SK-N-SH (cell line): ENCODE results near the gene HMGCL.
"Not testable (repeated sequence)": the region's sequence is repeated elsewhere in the genome, so short reads cannot be mapped to it uniquely, and the experiment has no call there.

Experiments used
- CTCF ChIP-seq: fragments of 200-600 bp; sonication (generic); IDR thresholded peaks from 2 replicates; pipeline ENCODE4 v1.6.1; 2017; ENCODE audit warnings: antibody characterized with exemption, mild to moderate bottlenecking, moderate library complexity
- ELF1 ChIP-seq: IDR thresholded peaks from 2 replicates; pipeline ENCODE4 v1.4.0; 2012
- EZH2phosphoT487 ChIP-seq: fragments of 200-600 bp; sonication (generic); IDR thresholded peaks from 2 replicates; pipeline ENCODE4 v1.6.1; 2017; ENCODE audit warnings: low read depth, mixed run types, mild to moderate bottlenecking, antibody characterized with exemption, moderate library complexity, borderline replicate concordance
- FOXJ3 ChIP-seq: sonication (generic); formaldehyde crosslinking; IDR thresholded peaks from 2 replicates; pipeline ENCODE4 v1.5.1; 2020; ENCODE audit warnings: mild to moderate bottlenecking, missing genetic modification reagents
- POLR2AphosphoS5 ChIP-seq: IDR thresholded peaks from 2 replicates; pipeline ENCODE4 v1.6.1; 2012; ENCODE audit warnings: low read depth, low read length
- RAD21 ChIP-seq: IDR thresholded peaks from 2 replicates; pipeline ENCODE4 v1.6.1; 2012; ENCODE audit warnings: mild to moderate bottlenecking, low read length
- REST ChIP-seq: IDR thresholded peaks from 2 replicates; pipeline ENCODE4 v1.6.1; 2012; ENCODE audit warnings: mild to moderate bottlenecking, low read depth, low read length, moderate library complexity
- SIN3A ChIP-seq: IDR thresholded peaks from 2 replicates; pipeline ENCODE4 v1.6.1; 2012; ENCODE audit warnings: low read depth, mild to moderate bottlenecking, low read length, moderate library complexity, borderline replicate concordance
- SMC3 ChIP-seq: IDR thresholded peaks from 2 replicates; pipeline ENCODE4 v1.6.1; 2012; ENCODE audit warnings: low read depth, low read length, improper control_type of control experiment
- USF2 ChIP-seq: fragments of 150-350 bp; IDR thresholded peaks from 2 replicates; pipeline ENCODE4 v1.6.1; 2017; ENCODE audit warnings: antibody characterized with exemption, low read length, low read depth, borderline replicate concordance
- YY1 ChIP-seq: IDR thresholded peaks from 2 replicates; pipeline ENCODE4 v1.4.0; 2012; ENCODE audit warnings: low read depth, mild to moderate bottlenecking
- ZBTB33 ChIP-seq: IDR thresholded peaks from 2 replicates; pipeline ENCODE4 v1.4.0; 2012; ENCODE audit warnings: low read depth, borderline replicate concordance

- TF ChIP-seq CTCF, REST, FOXJ3, RAD21, SIN3A, YY1, SMC3, USF2, ZBTB33, EZH2phosphoT487, ELF1, POLR2AphosphoS5: not testable (repeated sequence)
Observed at GRCh38 chr1:23851406-23851805, 26.2 kb upstream of the HMGCL start.
